ENCODE data around the gene TPMT.

Gene TPMT

GRCh38 chr6:18088419-18089296 lies 66.2 kb downstream of the TPMT start:
- TF ChIP-seq RAD21 (IDR thresholded peaks at IDR 0.05; ENCODE audit: low read depth), result no peak

GRCh38 chr6:18087396-18088165 lies 67.3 kb downstream of the TPMT start:
- no peak for TF ChIP-seq FOXM1 (IDR thresholded peaks at IDR 0.05; ENCODE audit: borderline replicate concordance, low read depth)
- TF ChIP-seq NFIC (IDR thresholded peaks at IDR 0.05), result no peak
- TF ChIP-seq YY1 (IDR thresholded peaks at IDR 0.05; ENCODE audit: low read depth), result no peak
- no peak for TF ChIP-seq MAX (IDR thresholded peaks at IDR 0.05)
- no peak for TF ChIP-seq CREB1 (IDR thresholded peaks at IDR 0.05; ENCODE audit: low read depth)
- no peak for TF ChIP-seq RAD21 (IDR thresholded peaks at IDR 0.05; ENCODE audit: low read depth)
- TF ChIP-seq TCF12 (IDR thresholded peaks at IDR 0.05; ENCODE audit: low read depth), result no peak
- TF ChIP-seq REST (IDR thresholded peaks at IDR 0.05; ENCODE audit: low read depth), result no peak
- no peak for TF ChIP-seq TEAD4 (IDR thresholded peaks at IDR 0.05)
- no peak for TF ChIP-seq TAF1 (IDR thresholded peaks at IDR 0.05; ENCODE audit: low read depth)
- TF ChIP-seq EP300 (IDR thresholded peaks at IDR 0.05; ENCODE audit: borderline replicate concordance), result no peak
- no peak for TF ChIP-seq EGR1 (IDR thresholded peaks at IDR 0.05)
- TF ChIP-seq CEBPB (IDR thresholded peaks at IDR 0.05), result no peak
- no peak for TF ChIP-seq USF1 (IDR thresholded peaks at IDR 0.05)
- TF ChIP-seq ZBTB7A (IDR thresholded peaks at IDR 0.05; ENCODE audit: low read depth), result no peak

- no peak for TF ChIP-seq TCF12 (IDR thresholded peaks at IDR 0.05; ENCODE audit: low read depth)
- TF ChIP-seq FOXM1 (IDR thresholded peaks at IDR 0.05; ENCODE audit: borderline replicate concordance, low read depth), result no peak
- TF ChIP-seq RAD21 (IDR thresholded peaks at IDR 0.05; ENCODE audit: low read depth), result no peak
- TF ChIP-seq YY1 (IDR thresholded peaks at IDR 0.05; ENCODE audit: low read depth), result no peak
- no peak for TF ChIP-seq EGR1 (IDR thresholded peaks at IDR 0.05)
- no peak for TF ChIP-seq ZBTB7A (IDR thresholded peaks at IDR 0.05; ENCODE audit: low read depth)
- no peak for TF ChIP-seq CREB1 (IDR thresholded peaks at IDR 0.05; ENCODE audit: low read depth)
Observed at GRCh38 chr6:18081025-18081668, 73.7 kb downstream of the TPMT start.

GRCh38 chr6:18080544-18080943 lies 74.3 kb downstream of the TPMT start:
- TF ChIP-seq EP300 (IDR thresholded peaks at IDR 0.05; ENCODE audit: borderline replicate concordance), result no peak
- TF ChIP-seq YY1 (IDR thresholded peaks at IDR 0.05; ENCODE audit: low read depth), result no peak
- no peak for TF ChIP-seq RAD21 (IDR thresholded peaks at IDR 0.05; ENCODE audit: low read depth)
- no peak for TF ChIP-seq ZBTB7A (IDR thresholded peaks at IDR 0.05; ENCODE audit: low read depth)
- TF ChIP-seq TCF12 (IDR thresholded peaks at IDR 0.05; ENCODE audit: low read depth), result no peak
- no peak for TF ChIP-seq USF1 (IDR thresholded peaks at IDR 0.05)
- TF ChIP-seq MAX (IDR thresholded peaks at IDR 0.05), result no peak
- TF ChIP-seq CEBPB (IDR thresholded peaks at IDR 0.05), result no peak
- no peak for TF ChIP-seq EGR1 (IDR thresholded peaks at IDR 0.05)
- TF ChIP-seq FOXM1 (IDR thresholded peaks at IDR 0.05; ENCODE audit: borderline replicate concordance, low read depth), result no peak
- TF ChIP-seq NFIC (IDR thresholded peaks at IDR 0.05), result no peak
- no peak for TF ChIP-seq REST (IDR thresholded peaks at IDR 0.05; ENCODE audit: low read depth)
- TF ChIP-seq TEAD4 (IDR thresholded peaks at IDR 0.05), result no peak
- TF ChIP-seq TAF1 (IDR thresholded peaks at IDR 0.05; ENCODE audit: low read depth), result no peak
- TF ChIP-seq CREB1 (IDR thresholded peaks at IDR 0.05; ENCODE audit: low read depth), result no peak

- TF ChIP-seq FOXM1 (IDR thresholded peaks at IDR 0.05; ENCODE audit: borderline replicate concordance, low read depth) (no peak), RAD21 (IDR thresholded peaks at IDR 0.05; ENCODE audit: low read depth) (no peak), CREB1 (IDR thresholded peaks at IDR 0.05; ENCODE audit: low read depth) (no peak), MAX (IDR thresholded peaks at IDR 0.05) (no peak), EGR1 (IDR thresholded peaks at IDR 0.05) (no peak), CEBPB (IDR thresholded peaks at IDR 0.05) (no peak), NFIC (IDR thresholded peaks at IDR 0.05) (no peak), TCF12 (IDR thresholded peaks at IDR 0.05; ENCODE audit: low read depth) (no peak), REST (IDR thresholded peaks at IDR 0.05; ENCODE audit: low read depth) (no peak), EP300 (IDR thresholded peaks at IDR 0.05; ENCODE audit: borderline replicate concordance) (no peak), TAF1 (IDR thresholded peaks at IDR 0.05; ENCODE audit: low read depth) (no peak), TEAD4 (IDR thresholded peaks at IDR 0.05) (no peak), USF1 (IDR thresholded peaks at IDR 0.05) (no peak)
Observed at GRCh38 chr6:18078866-18079265, 76.0 kb downstream of the TPMT start.
